ENCODE data around the gene SETDB1. TPM values are rescaled to one million over a fixed set of nuclear protein-coding genes. Genes with fewer than 3 reads are reported as not detected.
A peak's percentile ranks its signal among the peaks of the same experiment; 100 is the strongest.

Gene SETDB1
- total RNA-seq, 1 donor from 2014 or later: 35.0 TPM

DNA sequence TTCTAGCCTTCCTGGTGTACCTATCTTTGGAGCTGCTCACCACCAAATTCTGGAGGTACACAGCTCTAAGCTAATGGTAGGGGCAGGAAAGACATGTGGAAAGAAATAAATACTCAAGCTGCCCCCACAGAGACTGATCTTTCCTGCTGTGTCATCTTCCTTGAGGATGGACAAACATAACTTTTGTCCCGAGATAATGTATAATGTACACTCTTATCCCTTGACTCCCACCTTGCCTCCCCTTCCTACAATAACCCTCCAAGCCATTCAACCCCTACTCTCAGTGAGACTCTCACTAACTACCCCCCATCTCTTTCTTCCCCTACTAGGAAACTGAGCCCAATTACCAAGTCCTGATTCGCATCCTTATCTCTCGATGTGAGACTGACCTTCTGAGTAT lies 68.1 kb downstream of the SETDB1 start:
- Mint-ChIP-seq H3K27me3 (ENCODE audit: low read depth) (no peaks in the 10 kb centered on the region), H3K4me1 (ENCODE audit: low read depth) (peaks cover 8% of the 10 kb centered on the region), H3K4me3 (ENCODE audit: unreplicated experiment) (no peak overlapping the region), H3K36me3 (ENCODE audit: low read depth) (peaks cover 6% of the 10 kb centered on the region), H3K27ac (ENCODE audit: unreplicated experiment) (no peak overlapping the region), H3K9me3 (ENCODE audit: low read depth) (no peaks in the 10 kb centered on the region)
- TF ChIP-seq, protein P1, sequence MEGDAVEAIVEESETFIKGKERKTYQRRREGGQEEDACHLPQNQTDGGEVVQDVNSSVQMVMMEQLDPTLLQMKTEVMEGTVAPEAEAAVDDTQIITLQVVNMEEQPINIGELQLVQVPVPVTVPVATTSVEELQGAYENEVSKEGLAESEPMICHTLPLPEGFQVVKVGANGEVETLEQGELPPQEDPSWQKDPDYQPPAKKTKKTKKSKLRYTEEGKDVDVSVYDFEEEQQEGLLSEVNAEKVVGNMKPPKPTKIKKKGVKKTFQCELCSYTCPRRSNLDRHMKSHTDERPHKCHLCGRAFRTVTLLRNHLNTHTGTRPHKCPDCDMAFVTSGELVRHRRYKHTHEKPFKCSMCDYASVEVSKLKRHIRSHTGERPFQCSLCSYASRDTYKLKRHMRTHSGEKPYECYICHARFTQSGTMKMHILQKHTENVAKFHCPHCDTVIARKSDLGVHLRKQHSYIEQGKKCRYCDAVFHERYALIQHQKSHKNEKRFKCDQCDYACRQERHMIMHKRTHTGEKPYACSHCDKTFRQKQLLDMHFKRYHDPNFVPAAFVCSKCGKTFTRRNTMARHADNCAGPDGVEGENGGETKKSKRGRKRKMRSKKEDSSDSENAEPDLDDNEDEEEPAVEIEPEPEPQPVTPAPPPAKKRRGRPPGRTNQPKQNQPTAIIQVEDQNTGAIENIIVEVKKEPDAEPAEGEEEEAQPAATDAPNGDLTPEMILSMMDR (IDR thresholded peaks at IDR 0.05): no peak
- DNase-seq (ENCODE audit: low spot score): no peak

DNA sequence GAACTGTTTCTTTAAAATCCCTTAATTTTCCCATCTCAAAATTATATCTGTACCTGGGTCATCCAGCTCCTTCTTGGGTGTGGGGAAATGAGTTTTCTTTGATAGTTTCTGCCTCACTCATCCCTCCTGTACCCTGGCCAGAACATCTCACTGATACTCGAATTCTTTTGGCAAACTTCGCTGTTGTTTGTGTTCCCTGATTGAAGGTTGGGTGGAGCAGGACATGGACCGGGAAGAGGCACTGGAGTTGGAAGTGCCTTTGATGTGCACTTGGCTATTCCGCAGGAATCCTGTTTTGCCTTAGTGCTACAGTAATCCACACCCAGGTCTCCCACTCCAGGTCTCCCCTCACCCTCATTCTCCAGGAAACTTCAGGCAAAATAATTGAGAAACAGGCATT lies 69.3 kb downstream of the SETDB1 start:
- Mint-ChIP-seq H3K27ac (ENCODE audit: unreplicated experiment) (no peak overlapping the region), H3K27me3 (ENCODE audit: low read depth) (no peaks in the 10 kb centered on the region), H3K4me3 (ENCODE audit: unreplicated experiment) (no peak overlapping the region), H3K4me1 (ENCODE audit: low read depth) (peaks cover 11% of the 10 kb centered on the region), H3K9me3 (ENCODE audit: low read depth) (no peaks in the 10 kb centered on the region), H3K36me3 (ENCODE audit: low read depth) (peaks cover 6% of the 10 kb centered on the region)
- TF ChIP-seq, protein P1 (IDR thresholded peaks at IDR 0.05): no peak
- no peak for DNase-seq (ENCODE audit: low spot score)

DNA sequence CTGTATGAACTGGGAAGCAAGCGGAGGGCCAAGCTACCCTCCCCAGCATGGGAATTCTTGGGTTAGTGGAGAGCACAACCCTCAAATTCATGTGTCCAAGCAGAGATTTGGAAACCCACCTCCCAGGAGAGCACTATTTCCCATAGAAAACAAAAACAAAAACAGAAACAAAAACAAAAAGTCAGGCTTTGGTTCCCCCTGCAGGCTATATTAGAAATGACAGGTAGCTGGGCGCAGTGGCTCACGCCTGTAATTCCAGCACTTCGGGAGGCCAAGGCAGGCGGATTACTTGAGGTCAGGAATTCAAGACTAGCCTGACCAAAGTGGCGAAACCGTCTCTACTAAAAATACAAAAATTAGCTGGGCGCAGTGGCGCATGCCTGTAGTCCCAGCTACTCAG lies 69.7 kb downstream of the SETDB1 start:
- Mint-ChIP-seq H3K4me1 (ENCODE audit: low read depth) (peaks cover 11% of the 10 kb centered on the region), H3K27me3 (ENCODE audit: low read depth) (no peaks in the 10 kb centered on the region), H3K9me3 (ENCODE audit: low read depth) (no peaks in the 10 kb centered on the region), H3K27ac (ENCODE audit: unreplicated experiment) (no peak overlapping the region), H3K4me3 (ENCODE audit: unreplicated experiment) (no peak overlapping the region), H3K36me3 (ENCODE audit: low read depth) (peaks cover 6% of the 10 kb centered on the region)
- DNase-seq (ENCODE audit: low spot score): no peak
- TF ChIP-seq, protein P1 (IDR thresholded peaks at IDR 0.05): peak; percentile 91

DNA sequence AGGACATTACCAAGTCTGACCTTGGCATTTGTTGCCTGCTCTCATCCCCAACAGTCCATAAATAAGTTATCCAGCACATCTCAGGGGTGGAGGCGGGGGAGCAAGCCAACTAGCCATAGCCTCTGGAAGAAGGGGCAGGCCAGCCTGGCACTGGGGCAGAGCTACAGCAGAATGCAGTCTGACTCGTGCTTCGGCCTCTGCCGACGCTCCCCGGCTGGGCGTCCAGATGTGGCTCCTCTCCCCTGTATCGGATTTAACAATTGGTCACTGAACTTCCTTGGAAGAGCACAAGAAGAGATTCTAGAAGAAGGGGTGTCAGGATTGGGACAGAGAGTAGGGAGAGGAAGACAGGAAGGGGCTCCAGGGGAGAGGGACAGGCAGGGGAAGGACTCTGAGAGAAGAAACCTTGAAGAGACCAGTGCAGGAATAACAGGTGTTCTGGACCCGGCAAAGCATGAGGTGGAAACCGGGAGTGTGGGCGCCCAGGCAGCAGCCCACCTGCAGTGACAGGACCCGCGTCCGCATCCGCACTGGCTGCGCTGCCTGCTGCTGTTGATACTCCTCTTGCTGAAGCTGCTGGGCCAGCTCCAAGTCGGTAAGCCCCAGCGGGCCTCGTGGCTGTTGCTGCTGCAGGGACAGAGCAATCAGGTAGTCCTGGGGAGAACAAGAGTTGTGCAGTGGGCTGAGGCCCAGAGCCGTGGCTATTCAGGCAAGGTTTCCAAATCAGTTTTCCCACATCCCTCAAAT lies 71.1 kb downstream of the SETDB1 start:
- Mint-ChIP-seq H3K9me3 (ENCODE audit: low read depth) (no peaks in the 10 kb centered on the region), H3K27me3 (ENCODE audit: low read depth) (no peaks in the 10 kb centered on the region), H3K27ac (ENCODE audit: unreplicated experiment) (no peak overlapping the region), H3K36me3 (ENCODE audit: low read depth) (peaks cover 13% of the 10 kb centered on the region), H3K4me1 (ENCODE audit: low read depth) (peaks cover 11% of the 10 kb centered on the region), H3K4me3 (ENCODE audit: unreplicated experiment) (no peak overlapping the region)
- DNase-seq (ENCODE audit: low spot score): peak; percentile 79
- TF ChIP-seq, protein P1 (IDR thresholded peaks at IDR 0.05): no peak

DNA sequence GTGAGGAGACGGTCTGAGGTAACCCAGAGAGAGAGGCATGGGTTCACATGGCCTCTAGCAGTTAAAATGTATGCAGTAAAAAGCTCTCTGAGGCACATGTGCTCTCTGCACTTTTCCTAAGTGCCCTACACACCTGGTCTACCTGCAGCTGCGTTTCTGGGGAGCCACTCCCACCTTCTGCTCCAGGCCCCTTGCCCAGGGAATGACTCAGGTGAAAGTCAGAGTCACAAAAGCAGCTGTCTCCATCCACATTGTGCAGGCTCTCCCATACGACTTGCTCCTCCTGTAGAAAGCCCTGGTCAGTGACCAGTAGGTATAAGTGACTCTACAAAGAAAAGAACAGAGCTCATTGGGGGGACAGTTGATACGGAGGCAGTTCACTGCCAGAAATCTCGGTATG lies 71.8 kb downstream of the SETDB1 start:
- TF ChIP-seq, protein P1 (IDR thresholded peaks at IDR 0.05): no peak
- no peak for DNase-seq (ENCODE audit: low spot score)
- Mint-ChIP-seq H3K27me3 (ENCODE audit: low read depth) (no peaks in the 10 kb centered on the region), H3K4me3 (ENCODE audit: unreplicated experiment) (no peak overlapping the region), H3K27ac (ENCODE audit: unreplicated experiment) (no peak overlapping the region), H3K36me3 (ENCODE audit: low read depth) (peaks cover 15% of the 10 kb centered on the region), H3K9me3 (ENCODE audit: low read depth) (no peaks in the 10 kb centered on the region), H3K4me1 (ENCODE audit: low read depth) (peaks cover 14% of the 10 kb centered on the region)

All from chondrocyte (in vitro differentiated cells).